ENCODE measurements around the gene IFNK.

DNA sequence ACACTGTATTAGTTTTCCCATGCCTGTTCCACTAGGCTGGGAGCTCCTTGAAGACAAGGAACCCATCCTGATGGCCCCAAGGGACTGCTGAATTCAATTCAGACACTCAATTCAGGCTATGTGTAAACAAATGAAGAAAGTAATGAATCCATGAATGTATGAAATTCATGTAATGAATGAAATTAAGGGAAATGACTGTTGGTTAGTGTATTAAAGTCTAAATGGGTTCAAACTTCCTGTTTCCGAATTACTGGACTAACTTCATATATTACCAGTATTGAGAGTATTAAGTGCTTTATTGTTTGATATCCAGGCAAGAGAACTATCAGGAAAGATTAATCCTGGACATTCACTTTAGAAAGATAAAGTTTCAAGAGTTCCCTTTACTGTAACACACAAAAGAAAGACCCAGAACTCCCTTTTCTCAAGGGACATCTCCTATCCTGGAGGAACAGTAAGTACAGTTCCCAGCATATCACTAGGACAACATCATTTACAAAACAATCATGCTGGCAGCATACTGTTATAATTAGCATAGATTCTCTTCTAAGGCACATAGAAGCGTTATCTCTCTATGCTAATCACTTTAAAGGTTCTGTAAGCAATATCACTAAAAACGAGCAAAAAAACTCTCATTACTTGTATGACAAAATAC is 28.5 kb upstream of the IFNK start:
- TF ChIP-seq, protein P1, sequence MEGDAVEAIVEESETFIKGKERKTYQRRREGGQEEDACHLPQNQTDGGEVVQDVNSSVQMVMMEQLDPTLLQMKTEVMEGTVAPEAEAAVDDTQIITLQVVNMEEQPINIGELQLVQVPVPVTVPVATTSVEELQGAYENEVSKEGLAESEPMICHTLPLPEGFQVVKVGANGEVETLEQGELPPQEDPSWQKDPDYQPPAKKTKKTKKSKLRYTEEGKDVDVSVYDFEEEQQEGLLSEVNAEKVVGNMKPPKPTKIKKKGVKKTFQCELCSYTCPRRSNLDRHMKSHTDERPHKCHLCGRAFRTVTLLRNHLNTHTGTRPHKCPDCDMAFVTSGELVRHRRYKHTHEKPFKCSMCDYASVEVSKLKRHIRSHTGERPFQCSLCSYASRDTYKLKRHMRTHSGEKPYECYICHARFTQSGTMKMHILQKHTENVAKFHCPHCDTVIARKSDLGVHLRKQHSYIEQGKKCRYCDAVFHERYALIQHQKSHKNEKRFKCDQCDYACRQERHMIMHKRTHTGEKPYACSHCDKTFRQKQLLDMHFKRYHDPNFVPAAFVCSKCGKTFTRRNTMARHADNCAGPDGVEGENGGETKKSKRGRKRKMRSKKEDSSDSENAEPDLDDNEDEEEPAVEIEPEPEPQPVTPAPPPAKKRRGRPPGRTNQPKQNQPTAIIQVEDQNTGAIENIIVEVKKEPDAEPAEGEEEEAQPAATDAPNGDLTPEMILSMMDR (optimal IDR thresholded peaks at IDR 0.05 in 1 of 3, IDR thresholded peaks at IDR 0.05 in 1 of 3, conservative IDR thresholded peaks at IDR 0.05 in 1 of 3; ENCODE audit: extremely low read depth in 1 of 3, insufficient read depth in 2 of 3, low read length in 3 of 3) = no peak
- TF ChIP-seq EZH2 (IDR thresholded peaks at IDR 0.05; ENCODE audit: low read length) = no peak
